AG10803 (cell line): ENCODE results near the gene ULK1.

Experiments
- DNase-seq: peaks from one replicate; pipeline ENCODE4 v3.0.0; 2010; ENCODE audit warnings: low read depth
- H3K4me3 ChIP-seq: 2 replicates; pipeline ENCODE4 v1.5.1; 2011; ENCODE audit warnings: mild to moderate bottlenecking, low read length, control low read depth
- TF ChIP-seq, protein P1 (sequence below): conservative IDR thresholded peaks from 2 replicates; pipeline ENCODE4 v1.5.1; 2011; ENCODE audit warnings: mild to moderate bottlenecking, low read length, control low read depth, inconsistent platforms

ULK1 gene

DNA sequence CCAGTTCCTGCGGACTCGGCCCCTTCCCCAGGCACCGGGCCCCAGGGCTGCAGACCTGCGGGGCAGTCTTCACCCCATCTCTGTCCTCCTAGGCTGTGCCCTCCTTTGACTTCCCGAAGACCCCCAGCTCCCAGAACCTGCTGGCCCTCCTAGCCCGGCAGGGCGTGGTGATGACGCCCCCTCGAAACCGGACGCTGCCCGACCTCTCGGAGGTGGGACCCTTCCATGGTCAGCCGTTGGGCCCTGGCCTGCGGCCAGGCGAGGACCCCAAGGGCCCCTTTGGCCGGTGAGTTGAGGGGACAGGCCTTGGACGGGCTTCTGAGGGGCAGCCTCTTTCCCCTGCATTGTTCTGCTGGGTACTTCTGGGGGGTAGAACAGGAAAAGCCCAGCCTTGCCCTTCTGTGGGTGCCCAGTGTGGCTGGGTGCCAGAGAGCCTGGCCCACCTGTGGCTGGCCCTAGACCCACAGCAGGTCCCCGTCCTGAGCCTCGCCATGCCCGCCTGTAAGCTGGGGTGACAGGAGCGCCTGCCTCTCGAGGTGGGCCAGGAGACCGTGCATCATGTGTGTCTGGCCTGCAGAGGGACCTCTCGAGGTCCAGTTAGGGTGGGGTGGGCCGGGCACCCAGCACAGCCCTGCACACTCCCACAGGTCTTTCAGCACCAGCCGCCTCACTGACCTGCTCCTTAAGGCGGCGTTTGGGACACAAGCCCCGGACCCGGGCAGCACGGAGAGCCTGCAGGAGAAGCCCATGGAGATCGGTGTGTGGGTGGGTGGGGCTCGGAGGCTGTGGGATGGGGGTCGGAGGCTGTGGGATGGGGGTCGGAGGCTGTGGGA, 22.1 kb downstream of the ULK1 start:
- no peak for DNase-seq
- TF ChIP-seq, protein P1, sequence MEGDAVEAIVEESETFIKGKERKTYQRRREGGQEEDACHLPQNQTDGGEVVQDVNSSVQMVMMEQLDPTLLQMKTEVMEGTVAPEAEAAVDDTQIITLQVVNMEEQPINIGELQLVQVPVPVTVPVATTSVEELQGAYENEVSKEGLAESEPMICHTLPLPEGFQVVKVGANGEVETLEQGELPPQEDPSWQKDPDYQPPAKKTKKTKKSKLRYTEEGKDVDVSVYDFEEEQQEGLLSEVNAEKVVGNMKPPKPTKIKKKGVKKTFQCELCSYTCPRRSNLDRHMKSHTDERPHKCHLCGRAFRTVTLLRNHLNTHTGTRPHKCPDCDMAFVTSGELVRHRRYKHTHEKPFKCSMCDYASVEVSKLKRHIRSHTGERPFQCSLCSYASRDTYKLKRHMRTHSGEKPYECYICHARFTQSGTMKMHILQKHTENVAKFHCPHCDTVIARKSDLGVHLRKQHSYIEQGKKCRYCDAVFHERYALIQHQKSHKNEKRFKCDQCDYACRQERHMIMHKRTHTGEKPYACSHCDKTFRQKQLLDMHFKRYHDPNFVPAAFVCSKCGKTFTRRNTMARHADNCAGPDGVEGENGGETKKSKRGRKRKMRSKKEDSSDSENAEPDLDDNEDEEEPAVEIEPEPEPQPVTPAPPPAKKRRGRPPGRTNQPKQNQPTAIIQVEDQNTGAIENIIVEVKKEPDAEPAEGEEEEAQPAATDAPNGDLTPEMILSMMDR, result no peak
- no peak overlapping the region for H3K4me3 ChIP-seq

DNA sequence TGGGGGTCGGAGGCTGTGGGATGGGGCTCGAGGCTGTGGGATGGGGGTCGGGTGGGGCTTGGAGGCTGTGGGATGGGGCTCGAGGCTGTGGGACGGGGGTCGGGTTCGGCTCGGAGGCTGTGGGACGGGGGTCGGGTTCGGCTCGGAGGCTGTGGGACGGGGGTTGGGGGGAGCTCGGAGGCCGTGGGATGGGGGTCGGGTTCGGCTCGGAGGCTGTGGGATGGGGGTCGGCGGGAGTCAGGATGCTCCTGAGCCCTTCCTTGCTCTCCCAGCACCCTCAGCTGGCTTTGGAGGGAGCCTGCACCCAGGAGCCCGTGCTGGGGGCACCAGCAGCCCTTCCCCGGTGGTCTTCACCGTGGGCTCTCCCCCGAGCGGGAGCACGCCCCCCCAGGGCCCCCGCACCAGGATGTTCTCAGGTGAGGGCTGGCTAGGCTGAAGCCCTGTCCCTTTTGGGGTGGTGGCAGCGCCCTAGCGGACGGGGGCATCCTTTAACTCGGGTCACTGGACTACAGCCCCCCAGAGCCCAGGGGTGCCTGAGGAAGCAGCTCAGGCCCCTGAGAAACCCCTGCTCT, 22.8 kb downstream of the ULK1 start:
- H3K4me3 ChIP-seq, result no peak overlapping the region
- TF ChIP-seq, protein P1, result no peak
- no peak for DNase-seq

DNA sequence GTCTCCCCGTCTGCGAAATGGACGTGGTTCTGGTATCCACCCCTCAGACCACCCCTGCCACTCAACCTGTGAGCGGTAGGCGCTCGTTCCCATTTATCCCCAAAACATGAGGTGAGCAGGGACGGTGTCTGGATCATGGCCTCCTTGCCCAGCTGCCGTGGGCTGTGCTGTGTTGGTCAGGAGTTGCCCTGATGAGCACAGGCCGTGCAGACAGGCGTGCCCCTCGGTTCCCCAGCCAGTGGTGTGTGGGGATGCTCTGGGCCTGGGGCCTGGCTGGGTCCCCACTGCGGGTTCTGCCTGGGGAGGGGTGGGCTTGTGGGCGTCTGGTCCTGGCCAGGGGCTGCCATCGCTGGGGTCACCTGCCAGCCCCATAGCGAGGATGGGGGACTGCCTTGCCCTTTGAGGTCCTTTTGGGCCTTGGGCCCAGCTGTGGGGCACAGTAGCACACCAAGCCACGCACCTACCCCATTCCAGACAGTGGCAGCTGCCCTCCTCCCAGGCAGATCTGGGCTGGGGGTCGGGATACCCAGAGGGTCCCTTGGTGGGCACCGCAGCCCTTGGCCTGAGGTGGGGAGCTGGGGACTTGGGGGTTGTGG, 23.4 kb downstream of the ULK1 start:
- DNase-seq, result no peak
- TF ChIP-seq, protein P1, result no peak
- no peak overlapping the region for H3K4me3 ChIP-seq

DNA sequence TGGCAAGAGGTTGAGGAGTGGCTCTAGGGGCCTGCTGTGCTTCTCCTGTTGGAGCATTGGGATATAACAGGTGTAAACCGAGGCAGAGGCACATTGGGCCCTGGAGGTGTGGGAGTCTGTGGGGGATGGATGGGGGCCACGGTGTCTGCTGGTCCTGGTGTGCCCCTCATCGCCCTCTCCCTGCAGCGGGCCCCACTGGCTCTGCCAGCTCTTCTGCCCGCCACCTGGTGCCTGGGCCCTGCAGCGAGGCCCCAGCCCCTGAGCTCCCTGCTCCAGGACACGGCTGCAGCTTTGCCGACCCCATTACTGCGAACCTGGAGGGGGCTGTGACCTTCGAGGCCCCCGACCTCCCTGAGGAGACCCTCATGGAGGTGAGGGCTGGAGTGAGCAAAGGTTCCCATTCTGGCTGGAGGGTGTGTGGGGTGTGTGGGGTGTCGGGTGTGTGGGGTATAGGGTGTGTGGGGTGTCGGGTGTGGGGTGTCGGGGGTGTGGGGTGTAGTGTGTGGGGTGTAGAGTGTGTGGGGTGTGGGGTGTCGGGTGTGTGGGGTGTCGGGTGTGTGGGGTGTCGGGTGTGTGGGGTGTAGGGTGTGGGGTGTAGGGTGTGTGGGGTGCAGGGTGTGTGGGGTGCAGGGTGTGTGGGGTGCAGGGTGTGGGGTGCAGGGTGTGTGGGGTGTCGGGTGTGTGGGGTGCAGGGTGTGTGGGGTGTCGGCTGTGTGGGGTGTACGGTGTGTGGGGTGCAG, 24.1 kb downstream of the ULK1 start:
- no peak overlapping the region for H3K4me3 ChIP-seq
- TF ChIP-seq, protein P1, result no peak
- DNase-seq, result no peak

DNA sequence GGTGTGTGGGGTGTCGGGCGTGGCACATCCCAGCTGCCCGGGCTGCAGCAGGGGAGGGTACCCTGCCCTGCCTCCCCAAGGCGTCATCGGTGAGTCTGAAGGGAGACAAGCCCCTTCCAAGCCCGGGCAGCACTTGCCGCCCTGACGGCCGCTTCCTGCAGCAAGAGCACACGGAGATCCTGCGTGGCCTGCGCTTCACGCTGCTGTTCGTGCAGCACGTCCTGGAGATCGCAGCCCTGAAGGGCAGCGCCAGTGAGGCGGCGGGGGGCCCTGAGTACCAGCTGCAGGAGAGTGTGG, 24.6 kb downstream of the ULK1 start:
- H3K4me3 ChIP-seq, result no peak overlapping the region
- TF ChIP-seq, protein P1, result no peak
- no peak for DNase-seq

DNA sequence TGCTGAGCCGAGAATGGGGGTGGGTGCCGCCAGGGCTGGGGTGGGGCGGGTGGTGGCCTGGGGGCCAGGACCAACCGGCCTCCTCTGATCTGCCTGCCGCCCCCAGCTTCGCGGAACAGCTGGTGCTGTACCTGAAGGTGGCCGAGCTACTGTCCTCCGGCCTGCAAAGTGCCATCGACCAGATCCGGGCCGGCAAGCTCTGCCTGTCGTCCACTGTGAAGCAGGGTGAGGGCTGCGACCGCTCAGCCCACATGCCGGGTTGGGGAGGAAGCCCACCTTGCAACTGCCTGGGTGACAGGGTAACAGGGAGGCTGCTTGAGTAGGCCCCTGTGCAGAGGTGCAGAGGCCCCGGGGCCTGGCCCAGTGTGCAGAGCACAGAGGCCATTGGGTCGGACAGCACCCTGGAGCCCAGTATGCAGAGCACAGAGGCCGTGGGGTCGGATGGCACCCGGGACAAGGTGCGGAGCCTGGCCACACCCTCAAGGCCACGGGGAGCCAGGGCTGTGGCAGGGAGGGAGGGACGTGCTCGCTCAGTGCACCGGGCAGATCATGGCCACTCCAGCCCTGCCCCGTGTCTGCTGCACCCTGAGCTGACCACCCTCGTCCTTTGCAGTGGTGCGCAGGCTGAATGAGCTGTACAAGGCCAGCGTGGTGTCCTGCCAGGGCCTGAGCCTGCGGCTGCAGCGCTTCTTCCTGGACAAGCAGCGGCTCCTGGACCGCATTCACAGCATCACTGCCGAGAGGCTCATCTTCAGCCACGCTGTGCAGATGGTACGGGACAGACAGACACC, 25.1 kb downstream of the ULK1 start:
- TF ChIP-seq, protein P1, result no peak
- DNase-seq, result no peak
- H3K4me3 ChIP-seq, result no peak overlapping the region
